Measurements from ENCODE around the gene SLAMF9. TPM values are rescaled to one million over a fixed set of nuclear protein-coding genes. Genes with fewer than 3 reads are reported as not detected.

Gene SLAMF9
- total and polyA plus RNA-seq, 8 donors, result not detected

GRCh38 chr1:159928491-159929050 is 25.5 kb downstream of the SLAMF9 start:
- TF ChIP-seq CTCF (IDR thresholded peaks at IDR 0.05), result no peak
- ATAC-seq, result no peak
- Histone ChIP-seq H3K4me3 (peak overlapping the region in 2 of 4 donors; percentile 13 to 27), H3K27ac (peak overlapping the region in 3 of 4 donors; percentile 39 to 68 (median 54)), H3K36me3 (no peaks in the 10 kb centered on the region), H3K4me1 (peaks cover 8 to 12% (median 10%) of the 10 kb centered on the region in 3 donors), H3K27me3 (no peaks in the 10 kb centered on the region), H3K9me3 (no peaks in the 10 kb centered on the region)
- WGBS, 2 donors, result 84 to 87% methylated on average over 18 of the region's 18 CpGs
- FAIRE-seq, result no peak
- DNase-seq, result peak in 2 of 6 donors; percentile 59 to 77
- intact Hi-C loops (cut with DNase I), result no loop called here

GRCh38 chr1:159927849-159928431 is 26.1 kb downstream of the SLAMF9 start:
- 75 to 78% methylated on average over 13 of the region's 13 CpGs for WGBS, 2 donors
- FAIRE-seq (no peak), DNase-seq (peak in 2 of 6 donors; percentile 59 to 75), ATAC-seq (no peak)
- TF ChIP-seq CTCF (IDR thresholded peaks at IDR 0.05), result no peak
- H3K36me3 ChIP-seq, result no peaks in the 10 kb centered on the region
- H3K9me3 ChIP-seq, result no peaks in the 10 kb centered on the region
- H3K27ac ChIP-seq, result peak overlapping the region in 1 of 4 donors; percentile 39
- intact Hi-C loops (cut with DNase I), result no loop called here
- no peaks in the 10 kb centered on the region for H3K27me3 ChIP-seq
- peak overlapping the region in 1 of 4 donors; percentile 27 for H3K4me3 ChIP-seq
- H3K4me1 ChIP-seq, result peaks cover 9 to 14% (median 11%) of the 10 kb centered on the region in 3 donors

GRCh38 chr1:159927211-159927848 is 26.7 kb downstream of the SLAMF9 start:
- Histone ChIP-seq H3K27ac (peak overlapping the region in 1 of 4 donors; percentile 94), H3K36me3 (no peaks in the 10 kb centered on the region), H3K4me3 (no peak overlapping the region), H3K4me1 (peaks cover 15 to 17% (median 17%) of the 10 kb centered on the region in 3 donors), H3K9me3 (no peaks in the 10 kb centered on the region), H3K27me3 (no peaks in the 10 kb centered on the region)
- FAIRE-seq, result no peak
- no peak for TF ChIP-seq CTCF (IDR thresholded peaks at IDR 0.05)
- DNase-seq, result peak in 1 of 6 donors; percentile 77
- intact Hi-C loops (cut with DNase I), result no loop called here
- WGBS, 2 donors, result 82 to 83% methylated on average over 16 of the region's 16 CpGs
- ATAC-seq, result no peak

GRCh38 chr1:159925719-159926078 is 28.3 kb downstream of the SLAMF9 start:
- FAIRE-seq (no peak), ATAC-seq (peak in 1 of 4 donors; percentile 0)
- peak overlapping the region; percentile 46 to 75 (median 67) for H3K4me3 ChIP-seq

More at GRCh38 chr1:159925719-159926078, 28.3 kb downstream of the SLAMF9 start:
- TF ChIP-seq CTCF (IDR thresholded peaks at IDR 0.05), result no peak
- Histone ChIP-seq H3K36me3 (no peaks in the 10 kb centered on the region), H3K9me3 (no peaks in the 10 kb centered on the region), H3K27me3 (no peaks in the 10 kb centered on the region), H3K4me1 (peaks cover 17 to 30% (median 23%) of the 10 kb centered on the region in 3 donors), H3K27ac (peak overlapping the region; percentile 94 to 98 (median 96))
- DNase-seq, result peak in 4 of 6 donors; percentile 45 to 64 (median 55)
- 4 to 5% methylated on average over 7 of the region's 7 CpGs for WGBS, 2 donors
- intact Hi-C loops (cut with DNase I), result no loop called here

All from pancreas (tissue), 10 donors.